ENCODE results near the gene NLGN4X.

Gene NLGN4X

GRCh38 chrX:5998456-5998855, 230.2 kb downstream of the NLGN4X start:
- H2AFZ ChIP-seq (ENCODE audit: low read length), result no peak overlapping the region
- H4K20me1 ChIP-seq (ENCODE audit: insufficient read depth, low read length), result no peaks in the 10 kb centered on the region
- H3K9me3 ChIP-seq (replicated peaks; ENCODE audit: insufficient read depth, low read length), result no peaks in the 10 kb centered on the region
- H3K27ac ChIP-seq (ENCODE audit: low read length), result no peak overlapping the region
- no peaks in the 10 kb centered on the region for H3K36me3 ChIP-seq (replicated peaks; ENCODE audit: insufficient read depth, low read length)
- DNase-seq, result no peak
- H3K27me3 ChIP-seq (replicated peaks; ENCODE audit: insufficient read depth, low read length), result no peaks in the 10 kb centered on the region
- H3K4me3 ChIP-seq (ENCODE audit: low read length), result no peak overlapping the region
- H3K9ac ChIP-seq (ENCODE audit: low read length), result no peak overlapping the region
- no peaks in the 10 kb centered on the region for H3K79me2 ChIP-seq (ENCODE audit: low read length)
- no peaks in the 10 kb centered on the region for H3K9me2 ChIP-seq (replicated peaks; ENCODE audit: insufficient read depth, low read length)
- no peaks in the 10 kb centered on the region for H3F3A ChIP-seq (ENCODE audit: insufficient read depth, low read length)
- H3K4me1 ChIP-seq (ENCODE audit: low read length), result no peaks in the 10 kb centered on the region
- TF ChIP-seq EZH2 (optimal IDR thresholded peaks at IDR 0.05; ENCODE audit: low read depth, low read length) (no peak), CTCF (IDR thresholded peaks at IDR 0.05; ENCODE audit: low read length) (no peak), EZH2phosphoT487 (IDR thresholded peaks at IDR 0.05; ENCODE audit: low read length) (no peak)
- no peak overlapping the region for H3K4me2 ChIP-seq (ENCODE audit: low read depth, low read length)

- Histone ChIP-seq H3K36me3 (replicated peaks; ENCODE audit: insufficient read depth, low read length) (no peaks in the 10 kb centered on the region), H3K4me2 (ENCODE audit: low read depth, low read length) (no peak overlapping the region), H3K9me2 (replicated peaks; ENCODE audit: insufficient read depth, low read length) (no peaks in the 10 kb centered on the region), H3F3A (ENCODE audit: insufficient read depth, low read length) (no peaks in the 10 kb centered on the region), H3K79me2 (ENCODE audit: low read length) (no peaks in the 10 kb centered on the region), H3K27me3 (replicated peaks; ENCODE audit: insufficient read depth, low read length) (no peaks in the 10 kb centered on the region), H2AFZ (ENCODE audit: low read length) (no peak overlapping the region), H3K27ac (ENCODE audit: low read length) (no peak overlapping the region), H4K20me1 (ENCODE audit: insufficient read depth, low read length) (no peaks in the 10 kb centered on the region), H3K4me1 (ENCODE audit: low read length) (no peaks in the 10 kb centered on the region), H3K4me3 (ENCODE audit: low read length) (no peak overlapping the region), H3K9ac (ENCODE audit: low read length) (no peak overlapping the region), H3K9me3 (replicated peaks; ENCODE audit: insufficient read depth, low read length) (no peaks in the 10 kb centered on the region)
- DNase-seq, result no peak
- TF ChIP-seq EZH2 (optimal IDR thresholded peaks at IDR 0.05; ENCODE audit: low read depth, low read length) (no peak), EZH2phosphoT487 (IDR thresholded peaks at IDR 0.05; ENCODE audit: low read length) (no peak), CTCF (IDR thresholded peaks at IDR 0.05; ENCODE audit: low read length) (no peak)
Observed at GRCh38 chrX:5991393-5991792, 237.3 kb downstream of the NLGN4X start.

GRCh38 chrX:5979338-5979737, 249.3 kb downstream of the NLGN4X start:
- Histone ChIP-seq H3K4me2 (ENCODE audit: low read depth, low read length) (no peak overlapping the region), H3K27ac (ENCODE audit: low read length) (no peak overlapping the region), H3K9ac (ENCODE audit: low read length) (no peak overlapping the region), H3F3A (ENCODE audit: insufficient read depth, low read length) (no peaks in the 10 kb centered on the region), H3K79me2 (ENCODE audit: low read length) (no peaks in the 10 kb centered on the region), H3K4me1 (ENCODE audit: low read length) (no peaks in the 10 kb centered on the region), H4K20me1 (ENCODE audit: insufficient read depth, low read length) (no peaks in the 10 kb centered on the region), H3K9me2 (replicated peaks; ENCODE audit: insufficient read depth, low read length) (no peaks in the 10 kb centered on the region), H3K9me3 (replicated peaks; ENCODE audit: insufficient read depth, low read length) (no peaks in the 10 kb centered on the region), H3K36me3 (replicated peaks; ENCODE audit: insufficient read depth, low read length) (no peaks in the 10 kb centered on the region), H3K4me3 (ENCODE audit: low read length) (no peak overlapping the region), H2AFZ (ENCODE audit: low read length) (no peak overlapping the region), H3K27me3 (replicated peaks; ENCODE audit: insufficient read depth, low read length) (no peaks in the 10 kb centered on the region)
- no peak for DNase-seq
- TF ChIP-seq EZH2 (optimal IDR thresholded peaks at IDR 0.05; ENCODE audit: low read depth, low read length) (no peak), CTCF (IDR thresholded peaks at IDR 0.05; ENCODE audit: low read length) (no peak), EZH2phosphoT487 (IDR thresholded peaks at IDR 0.05; ENCODE audit: low read length) (no peak)
